Esophagus squamous epithelium (tissue), 5 donors: ENCODE results near the gene DOCK10. TPM values are rescaled to one million over a fixed set of nuclear protein-coding genes. Genes with fewer than 3 reads are reported as not detected.

Experiments
- DNase-seq: peaks from one replicate; lab custom pipeline; 2025; lab: John Stamatoyannopoulos, UW
- H3K27ac ChIP-seq, 4 donors: fragments of 200-600 bp; sonication (generic); one replicate each; pipeline ENCODE4 v1.5.1; 2016 to 2019; ENCODE audit warnings: mild to moderate bottlenecking in 1 of 4
- H3K27me3 ChIP-seq, 4 donors: fragments of 200-600 bp; sonication (generic); 1 replicate in 3 of 4; 2 replicates in 1 of 4; pipeline versions ENCODE4 v1.5.1 to v1.6.0; 2017 to 2021; ENCODE audit warnings: antibody characterized with exemption in 1 of 4
- H3K36me3 ChIP-seq, 3 donors: fragments of 200-600 bp; sonication (generic); one replicate each; pipeline ENCODE4 v1.5.1; 2016 to 2019
- H3K4me1 ChIP-seq, 3 donors: fragments of 200-600 bp; sonication (generic); one replicate each; pipeline ENCODE4 v1.5.1; 2017 to 2019
- H3K4me3 ChIP-seq, 4 donors: fragments of 200-600 bp; sonication (generic); 1 replicate in 3 of 4; 2 replicates in 1 of 4; pipeline ENCODE4 v1.5.1; 2016 to 2019; ENCODE audit warnings: mild to moderate bottlenecking in 2 of 4, moderate library complexity in 1 of 4
- H3K9me3 ChIP-seq, 3 donors: fragments of 200-600 bp; sonication (generic); one replicate each; pipeline ENCODE4 v1.5.1; 2016 to 2019
- POLR2A ChIP-seq, 4 donors: fragments of 450-650 bp; IDR thresholded peaks; one replicate each; pipeline ENCODE4 v1.6.1; 2017; ENCODE audit warnings: antibody characterized with exemption in 4 of 4, mild to moderate bottlenecking in 4 of 4, moderate library complexity in 3 of 4
- WGBS, 2 donors: methylation state at CpG; one replicate each; pipeline ENCODE4 v1.1.5; 2018; 5-methylcytosine and 5-hydroxymethylcytosine counted together
- intact Hi-C: fragments of 100-400 bp; cut with DNase I; formaldehyde crosslinking; loops from one replicate; pipeline ENCODE4 v1.15.0; 2022
- total RNA-seq, 4 donors: library from RNA; depleted of rRNA; stranded (reverse); fragments of >200 nt; gene quantifications; one replicate each; pipeline ENCODE4 v1.1.0, GENCODE V29; 2016
- TF ChIP-seq, protein P1 (sequence below), 6 experiments: fragments of 450-650 bp in 4 of 6; fragments of 200-600 bp in 2 of 6; sonication (generic) in 2 of 6; IDR thresholded peaks; one replicate each; pipeline ENCODE4 v1.5.1; 2016 to 2019; ENCODE audit warnings: antibody characterized with exemption in 6 of 6, mild to moderate bottlenecking in 4 of 6, moderate library complexity in 4 of 6
- donor health status: DM: yes; HTN: yes; CAD: no.

DOCK10 gene
- total RNA-seq, 4 donors from 2014 or later, result 9.2 to 16.6 (median 11.7) TPM

DNA sequence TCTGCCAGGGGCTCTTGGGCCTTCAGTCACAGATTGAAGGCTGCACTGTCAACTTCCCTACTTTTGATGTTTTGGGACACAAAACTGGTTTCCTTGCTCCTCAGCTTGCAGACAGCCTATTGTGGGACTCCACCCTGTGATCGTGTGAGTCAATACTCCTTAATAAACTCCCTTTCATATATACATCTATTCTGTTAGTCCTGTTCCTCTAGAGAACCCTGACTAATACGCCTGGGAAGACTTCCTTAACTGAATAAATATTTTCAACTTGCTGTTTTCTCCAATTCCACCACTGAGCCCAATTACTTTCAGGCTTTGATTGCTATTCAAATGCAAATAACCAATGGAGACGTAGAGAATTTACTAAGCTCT, 264.7 kb downstream of the DOCK10 start:
- WGBS, 2 donors, result 39 to 57% methylated on average over 3 of the region's 3 CpGs
- no peaks in the 10 kb centered on the region for H3K27me3 ChIP-seq
- DNase-seq, result no peak
- H3K27ac ChIP-seq, result peak overlapping the region in 2 of 4 donors; percentile 20 to 79
- intact Hi-C loops, result loop anchor here (10.0 kb wide), 1 partner anchor 423 kb away; no protein-coding TSS in a partner anchor
- no peaks in the 10 kb centered on the region for H3K9me3 ChIP-seq
- H3K36me3 ChIP-seq, result peaks cover 0 to 26% (median 0%) of the 10 kb centered on the region in 3 donors
- peaks cover 0 to 14% (median 0%) of the 10 kb centered on the region in 3 donors for H3K4me1 ChIP-seq
- TF ChIP-seq, protein P1, sequence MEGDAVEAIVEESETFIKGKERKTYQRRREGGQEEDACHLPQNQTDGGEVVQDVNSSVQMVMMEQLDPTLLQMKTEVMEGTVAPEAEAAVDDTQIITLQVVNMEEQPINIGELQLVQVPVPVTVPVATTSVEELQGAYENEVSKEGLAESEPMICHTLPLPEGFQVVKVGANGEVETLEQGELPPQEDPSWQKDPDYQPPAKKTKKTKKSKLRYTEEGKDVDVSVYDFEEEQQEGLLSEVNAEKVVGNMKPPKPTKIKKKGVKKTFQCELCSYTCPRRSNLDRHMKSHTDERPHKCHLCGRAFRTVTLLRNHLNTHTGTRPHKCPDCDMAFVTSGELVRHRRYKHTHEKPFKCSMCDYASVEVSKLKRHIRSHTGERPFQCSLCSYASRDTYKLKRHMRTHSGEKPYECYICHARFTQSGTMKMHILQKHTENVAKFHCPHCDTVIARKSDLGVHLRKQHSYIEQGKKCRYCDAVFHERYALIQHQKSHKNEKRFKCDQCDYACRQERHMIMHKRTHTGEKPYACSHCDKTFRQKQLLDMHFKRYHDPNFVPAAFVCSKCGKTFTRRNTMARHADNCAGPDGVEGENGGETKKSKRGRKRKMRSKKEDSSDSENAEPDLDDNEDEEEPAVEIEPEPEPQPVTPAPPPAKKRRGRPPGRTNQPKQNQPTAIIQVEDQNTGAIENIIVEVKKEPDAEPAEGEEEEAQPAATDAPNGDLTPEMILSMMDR (IDR thresholded peaks at IDR 0.05), result no peak
- TF ChIP-seq POLR2A (IDR thresholded peaks at IDR 0.05), result no peak
- no peak overlapping the region for H3K4me3 ChIP-seq

DNA sequence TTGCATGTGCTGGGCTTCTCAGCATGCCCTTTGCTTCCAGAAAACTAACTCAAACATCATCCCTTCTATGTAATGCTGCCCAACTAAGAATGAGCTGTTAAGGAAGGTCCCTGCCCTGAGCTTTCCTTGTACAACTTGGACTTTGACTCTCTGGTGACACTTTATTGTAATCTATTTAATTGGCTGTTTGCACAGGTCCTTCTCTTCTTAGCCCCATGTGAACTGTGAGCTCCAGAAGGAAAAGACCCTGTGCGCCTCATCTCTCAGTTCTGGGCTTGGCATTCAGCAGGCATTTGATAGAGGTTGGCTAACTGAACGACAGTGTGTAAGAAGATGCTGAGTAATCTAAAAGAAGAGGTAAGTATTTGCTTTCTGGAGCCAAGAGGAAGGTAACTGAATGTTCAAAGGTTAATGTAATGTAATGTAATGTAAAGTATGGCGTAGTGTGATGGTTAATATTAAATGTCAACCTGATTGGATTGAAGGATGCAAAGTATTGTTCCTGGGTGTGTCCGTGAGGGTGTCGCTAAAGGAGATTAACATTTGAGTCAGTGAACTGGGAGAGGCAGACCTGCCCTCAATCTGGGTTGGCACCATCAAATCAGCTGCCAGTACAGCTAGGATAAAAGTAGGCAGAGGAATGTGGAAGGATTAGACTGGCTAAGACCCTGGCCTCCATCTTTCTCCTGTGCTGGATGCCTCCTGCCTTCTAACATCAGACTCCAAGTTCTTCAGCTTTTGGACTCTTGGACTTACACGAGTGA, 265.3 kb downstream of the DOCK10 start:
- no peak for TF ChIP-seq POLR2A (IDR thresholded peaks at IDR 0.05)
- TF ChIP-seq, protein P1 (IDR thresholded peaks at IDR 0.05), result no peak
- WGBS, 2 donors, result 73 to 82% methylated on average over 6 of the region's 6 CpGs

DNA sequence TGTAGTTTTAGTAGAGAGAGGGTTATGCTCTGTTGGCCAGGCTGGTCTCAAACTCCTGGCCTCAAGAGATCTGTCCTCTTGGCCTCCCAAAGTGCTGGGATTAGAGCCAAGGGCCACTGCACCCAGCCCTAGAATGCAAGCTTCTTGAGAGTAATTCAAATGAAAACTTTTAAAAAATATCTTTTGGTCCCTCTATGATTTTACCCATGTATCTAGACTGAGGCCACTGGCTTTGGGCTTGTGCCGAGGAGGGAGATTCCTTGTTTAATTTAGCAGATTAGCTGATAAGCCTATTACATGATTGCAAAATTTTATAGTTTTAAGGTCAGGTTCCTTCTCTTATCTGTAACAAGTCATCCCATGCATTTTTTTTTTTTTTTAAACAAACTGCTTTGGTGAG, 266.6 kb downstream of the DOCK10 start:
- TF ChIP-seq POLR2A (IDR thresholded peaks at IDR 0.05), result no peak
- TF ChIP-seq, protein P1 (IDR thresholded peaks at IDR 0.05), result no peak
- peaks cover 0 to 14% (median 0%) of the 10 kb centered on the region in 3 donors for H3K4me1 ChIP-seq
- H3K27me3 ChIP-seq, result no peaks in the 10 kb centered on the region
- H3K4me3 ChIP-seq, result no peak overlapping the region
- intact Hi-C loops, result loop anchor here (10.0 kb wide), 1 partner anchor 421 kb away; no protein-coding TSS in a partner anchor
- no peak overlapping the region for H3K27ac ChIP-seq
- peaks cover 0 to 45% (median 0%) of the 10 kb centered on the region in 3 donors for H3K36me3 ChIP-seq
- DNase-seq, result no peak
- WGBS, 2 donors, result 67 to 79% methylated on average over 1 of the region's 1 CpG
- no peaks in the 10 kb centered on the region for H3K9me3 ChIP-seq

More for the DNA sequence above, 265.3 kb downstream of the DOCK10 start:
- peaks cover 0 to 32% (median 0%) of the 10 kb centered on the region in 3 donors for H3K36me3 ChIP-seq
- no peaks in the 10 kb centered on the region for H3K9me3 ChIP-seq
- intact Hi-C loops, result loop anchor here (10.0 kb wide), 1 partner anchor 422 kb away; no protein-coding TSS in a partner anchor
- peak overlapping the region in 2 of 4 donors; percentile 20 to 79 for H3K27ac ChIP-seq
- no peak for DNase-seq
- H3K27me3 ChIP-seq, result no peaks in the 10 kb centered on the region
- H3K4me1 ChIP-seq, result peaks cover 0 to 14% (median 0%) of the 10 kb centered on the region in 3 donors
- H3K4me3 ChIP-seq, result no peak overlapping the region

DNA sequence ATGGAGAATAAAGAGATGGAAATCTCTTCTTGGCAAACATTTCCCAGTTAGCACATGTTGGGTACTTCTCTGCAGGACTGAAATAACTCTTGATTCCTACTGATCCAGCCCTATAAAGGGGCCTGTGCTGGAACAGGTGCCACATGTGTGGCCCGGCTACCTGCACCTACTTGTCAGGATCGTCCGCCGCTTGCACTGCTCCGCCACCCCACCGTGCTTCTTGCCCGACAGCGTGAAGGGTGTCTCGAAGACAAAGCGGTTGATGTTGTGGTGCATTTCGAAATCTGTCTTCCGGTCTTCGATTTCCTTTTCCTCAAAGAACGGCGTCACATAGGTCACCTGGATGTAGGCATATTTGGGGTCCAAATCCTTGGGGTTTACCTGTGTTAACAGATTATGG, 267.5 kb downstream of the DOCK10 start:
- TF ChIP-seq, protein P1 (IDR thresholded peaks at IDR 0.05), result no peak
- TF ChIP-seq POLR2A (IDR thresholded peaks at IDR 0.05), result no peak
- DNase-seq, result no peak
- H3K4me3 ChIP-seq, result no peak overlapping the region
- no peak overlapping the region for H3K27ac ChIP-seq
- peaks cover 0 to 14% (median 0%) of the 10 kb centered on the region in 3 donors for H3K4me1 ChIP-seq
- peaks cover 0 to 55% (median 3%) of the 10 kb centered on the region in 3 donors for H3K36me3 ChIP-seq
- intact Hi-C loops, result loop anchor here (10.0 kb wide), 1 partner anchor 420 kb away; no protein-coding TSS in a partner anchor
- no peaks in the 10 kb centered on the region for H3K27me3 ChIP-seq
- no peaks in the 10 kb centered on the region for H3K9me3 ChIP-seq
- WGBS, 2 donors, result 96% methylated on average over 15 of the region's 15 CpGs; no CpG with 5 or more reads in 1 of the 2 donors

DNA sequence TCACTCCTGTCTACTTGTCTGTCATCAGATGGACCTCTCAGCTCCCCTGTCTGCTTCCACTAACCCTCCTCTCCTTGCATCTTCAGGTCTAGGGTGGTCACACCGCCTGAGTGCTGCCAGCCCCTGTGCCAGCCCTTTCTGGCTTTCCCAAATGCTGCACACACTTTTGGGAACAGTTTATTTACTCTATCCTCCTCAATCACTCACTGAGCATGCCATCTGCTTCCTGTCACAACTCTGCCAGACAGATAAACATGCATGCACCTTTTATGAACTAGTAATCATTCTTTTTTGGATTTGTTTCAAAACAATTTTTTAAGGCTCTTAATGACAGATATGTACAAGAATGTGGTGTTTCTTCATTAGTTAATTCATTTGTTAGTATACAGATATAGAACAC, 269.8 kb downstream of the DOCK10 start:
- peaks cover 0 to 4% (median 0%) of the 10 kb centered on the region in 3 donors for H3K4me1 ChIP-seq
- no peak overlapping the region for H3K27ac ChIP-seq
- intact Hi-C loops, result loop anchor here (10.0 kb wide), 1 partner anchor 418 kb away; no protein-coding TSS in a partner anchor
- TF ChIP-seq, protein P1 (IDR thresholded peaks at IDR 0.05), result no peak
- TF ChIP-seq POLR2A (IDR thresholded peaks at IDR 0.05), result no peak
- peaks cover 0 to 69% (median 4%) of the 10 kb centered on the region in 3 donors for H3K36me3 ChIP-seq
- no peaks in the 10 kb centered on the region for H3K27me3 ChIP-seq
- 93 to 100% methylated on average over 1 of the region's 1 CpG for WGBS, 2 donors
- DNase-seq, result no peak
- no peak overlapping the region for H3K4me3 ChIP-seq
- H3K9me3 ChIP-seq, result no peaks in the 10 kb centered on the region
